ENCODE data around the gene CPNE9.

Gene CPNE9

DNA sequence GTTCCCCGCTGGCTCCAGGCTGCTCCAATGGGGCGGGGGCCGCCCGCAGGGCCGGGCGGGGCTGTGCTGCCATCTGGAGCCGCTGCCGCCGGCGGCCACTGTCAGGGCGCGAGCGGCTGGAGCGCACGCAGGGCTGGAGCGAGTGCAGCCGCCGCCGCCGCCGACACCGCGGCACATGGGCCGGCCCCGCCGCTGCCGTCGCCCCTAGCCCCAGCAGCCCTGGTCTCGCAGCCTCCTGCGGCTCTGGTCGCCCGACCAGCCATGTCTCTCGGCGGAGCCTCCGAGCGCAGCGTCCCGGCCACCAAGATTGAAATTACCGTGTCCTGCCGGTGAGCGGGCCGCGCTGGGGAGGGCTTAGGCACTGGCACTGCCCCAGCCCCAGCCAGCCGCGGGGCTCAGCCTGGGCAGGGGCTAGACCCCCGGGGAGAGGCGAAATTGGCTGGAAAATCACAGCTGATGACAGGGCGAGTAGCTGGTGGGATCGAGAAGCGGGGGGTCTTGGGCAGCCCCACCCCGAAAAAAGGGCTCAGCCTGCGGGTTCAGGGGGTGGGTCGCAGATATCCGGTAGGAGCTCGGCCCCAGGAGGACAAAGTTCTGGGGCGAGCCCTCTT is at the start of gene CPNE9:
Gene CPNE9, plus strand, starts transcription at position 98 of the 611 bp plus-strand sequence. Its CDS starts 164 bp downstream, at position 262.
- no peak for DNase-seq

GRCh38 chr3:9659849-9660248 is 43.8 kb upstream of the CPNE9 start:
- DNase-seq: no peak

DNA sequence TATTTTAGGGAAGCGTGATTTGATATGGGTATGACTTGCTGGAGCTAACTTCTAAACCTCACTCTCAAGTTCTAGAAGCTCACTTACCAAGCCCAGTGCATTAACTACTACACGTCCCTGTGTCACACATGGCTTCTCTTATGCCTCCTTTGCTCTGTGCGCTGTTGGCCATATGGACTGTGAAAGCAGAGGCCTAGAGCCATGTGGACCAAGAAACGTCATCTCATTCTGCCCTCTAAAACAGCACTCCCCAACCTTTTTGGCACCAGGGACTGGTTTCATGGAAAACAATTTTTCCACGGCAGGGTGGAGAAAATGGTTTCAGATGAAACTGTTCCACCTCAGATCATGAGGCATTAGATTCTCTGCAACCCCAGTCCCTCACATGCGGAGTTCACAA is 42.7 kb upstream of the CPNE9 start:
- no peak for DNase-seq

- no peak for DNase-seq
Measured at GRCh38 chr3:9664119-9664751, 39.4 kb upstream of the CPNE9 start.

- no peak for DNase-seq
Measured at GRCh38 chr3:9666704-9667445, 36.8 kb upstream of the CPNE9 start.

GRCh38 chr3:9669277-9669676 is 34.4 kb upstream of the CPNE9 start:
- no peak for DNase-seq

DNA sequence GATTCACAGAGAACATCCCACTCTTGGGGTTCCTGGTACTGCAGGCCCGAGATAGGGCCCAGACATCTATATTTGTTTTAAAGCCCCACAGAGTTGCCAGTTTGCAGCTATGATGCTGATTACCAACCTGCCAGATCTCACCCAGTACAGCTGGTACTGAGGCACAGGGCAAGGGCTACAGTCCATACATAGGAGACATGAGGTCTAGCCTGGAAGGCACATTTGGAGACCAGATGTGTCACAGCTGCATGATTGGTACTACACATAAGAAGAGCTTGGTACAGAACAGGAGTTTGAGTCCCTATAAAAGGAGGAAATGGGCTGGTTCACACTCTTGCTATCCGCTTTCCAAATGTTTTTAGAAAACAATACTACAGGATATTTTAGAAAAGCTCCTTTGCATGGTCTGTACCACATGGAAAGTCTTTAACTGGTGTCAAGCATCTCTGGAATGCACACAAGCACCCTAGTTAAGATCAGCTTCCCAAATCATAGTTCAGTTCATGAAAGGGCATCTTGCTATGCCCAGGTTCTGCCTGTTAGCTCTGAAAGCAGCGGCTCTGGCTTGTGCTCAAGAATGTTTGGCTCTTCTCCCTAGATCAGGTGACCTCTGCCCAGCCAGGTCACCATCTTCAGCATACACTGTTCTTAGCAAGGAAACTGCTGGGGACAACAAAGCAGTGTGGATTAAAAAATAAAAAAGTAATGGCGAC is 33.8 kb upstream of the CPNE9 start:
- no peak for DNase-seq

GRCh38 chr3:9673082-9673481 is 30.6 kb upstream of the CPNE9 start:
- DNase-seq: no peak

- DNase-seq: no peak
Measured at GRCh38 chr3:9673752-9674151, 29.9 kb upstream of the CPNE9 start.

DNA sequence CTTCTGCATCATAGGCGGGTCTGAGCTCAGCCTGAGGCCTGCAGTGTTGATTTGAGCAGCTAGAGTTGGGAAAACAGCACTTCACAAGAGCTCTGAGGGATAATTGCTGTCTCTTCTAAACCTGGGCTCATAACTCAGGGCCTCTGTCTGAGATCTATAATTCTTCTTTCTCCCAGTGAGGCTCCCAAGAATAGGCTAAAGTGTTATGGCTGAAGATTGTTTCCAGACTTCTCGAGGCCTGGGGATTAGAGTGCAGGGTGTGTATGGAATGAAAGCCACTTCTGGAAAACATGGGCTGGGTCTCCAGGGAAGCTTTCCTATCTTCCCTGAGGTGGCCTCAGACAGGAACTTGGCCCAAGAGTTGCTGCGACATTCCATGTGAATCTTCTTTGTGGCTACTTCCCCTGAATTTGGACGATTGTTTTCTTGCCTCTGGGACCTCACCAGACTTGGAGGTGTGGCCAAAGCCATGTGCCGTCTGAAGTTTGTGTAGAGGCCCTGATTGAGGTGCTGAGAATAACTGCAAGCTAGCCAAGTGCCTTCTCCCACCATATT is 27.8 kb upstream of the CPNE9 start:
- DNase-seq: no peak

- DNase-seq: no peak
Measured at GRCh38 chr3:9676785-9677184, 26.8 kb upstream of the CPNE9 start.

DNA sequence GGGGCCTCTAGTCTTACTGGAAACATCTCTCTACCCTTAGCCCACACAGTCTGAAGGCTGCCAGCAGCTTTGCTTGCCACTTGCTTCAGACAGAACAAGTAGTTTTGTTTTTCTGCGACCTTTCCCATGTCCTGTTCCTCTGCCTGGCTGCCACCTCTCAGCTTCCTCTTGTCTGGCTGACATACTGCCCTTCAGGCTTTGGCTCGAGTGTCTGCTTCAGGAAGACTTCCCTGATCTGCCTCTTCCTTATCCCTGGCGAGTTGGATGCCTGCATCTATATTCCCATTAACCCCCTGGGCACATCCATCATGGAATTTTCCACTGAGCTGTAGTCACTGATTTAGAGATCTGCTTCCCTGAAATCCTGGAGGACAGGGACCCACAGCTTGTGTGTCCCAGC is 25.1 kb upstream of the CPNE9 start:
- DNase-seq: peak in 1 of 56 donors; percentile 21

DNA sequence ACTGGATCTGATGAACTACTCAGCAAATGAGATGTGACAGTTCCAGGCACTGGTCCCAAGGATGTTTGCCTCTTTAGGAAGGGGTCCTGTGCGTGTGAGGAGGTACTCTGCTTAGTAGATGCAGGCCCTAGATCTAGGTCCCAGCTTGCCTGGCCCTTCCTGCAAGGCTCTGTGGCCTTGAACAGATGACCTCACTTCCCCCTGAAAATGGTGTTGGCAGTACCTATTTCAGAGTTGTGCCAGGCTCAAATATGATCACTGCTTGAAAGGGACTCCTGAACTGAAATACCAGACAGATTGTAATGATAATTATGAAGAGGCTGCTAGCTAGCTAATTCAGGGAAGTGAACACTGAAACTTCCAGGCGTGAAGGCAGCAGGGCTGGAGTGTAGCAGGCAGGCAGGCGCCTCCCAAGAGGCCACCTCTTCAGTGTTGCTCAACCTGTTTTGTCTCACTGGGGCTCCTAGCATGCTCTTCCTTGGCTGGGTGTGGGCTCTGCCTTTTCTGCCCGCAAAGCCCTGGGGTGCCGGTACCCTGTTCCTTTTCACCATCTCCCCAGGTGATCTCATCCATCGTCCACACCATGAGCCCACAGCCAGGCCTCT is 24.1 kb upstream of the CPNE9 start:
- no peak for DNase-seq

- DNase-seq: no peak
Measured at GRCh38 chr3:9681011-9681722, 22.5 kb upstream of the CPNE9 start.

DNA sequence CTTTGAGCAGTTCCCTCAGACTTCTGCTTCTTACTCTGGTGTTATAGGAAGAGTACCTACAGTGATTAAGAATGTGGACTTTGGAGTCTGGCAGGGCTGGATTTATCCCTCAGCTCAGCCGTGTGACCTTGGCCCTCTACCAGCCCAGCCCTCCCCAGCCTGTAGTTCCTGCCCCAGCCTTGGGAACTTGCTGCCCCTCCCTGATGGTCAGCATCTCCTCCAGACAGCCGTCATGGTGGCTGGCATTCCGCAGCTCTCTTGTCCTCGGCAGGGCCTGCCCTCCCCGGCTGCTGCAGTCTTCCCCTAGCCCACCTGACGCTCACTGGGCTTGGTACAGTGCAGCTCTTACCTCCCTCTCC is 21.9 kb upstream of the CPNE9 start:
- DNase-seq: no peak

- DNase-seq: peak in 7 of 56 donors; percentile 7 to 46 (median 16)
Measured at GRCh38 chr3:9682096-9682495, 21.5 kb upstream of the CPNE9 start.

- no peak for DNase-seq
Measured at GRCh38 chr3:9683426-9683825, 20.2 kb upstream of the CPNE9 start.

- DNase-seq: no peak
Measured at GRCh38 chr3:9685216-9686049, 18.2 kb upstream of the CPNE9 start.

GRCh38 chr3:9686050-9686550 is 17.5 kb upstream of the CPNE9 start:
- DNase-seq: no peak

GRCh38 chr3:9686703-9687102 is 16.9 kb upstream of the CPNE9 start:
- DNase-seq: no peak

Measured in nucleus accumbens (tissue), 56 donors.